OCI-M2 (cell line): ENCODE measurements around the gene SULT1A2.
"Not testable (repeated sequence)": the region's sequence is repeated elsewhere in the genome, so short reads cannot be mapped to it uniquely, and the experiment has no call there.

Source experiments
- DNase-seq: peaks from one replicate; lab custom pipeline; 2025; ENCODE audit not compliant: unreplicated experiment; lab: John Stamatoyannopoulos, UW

SULT1A2 gene

DNA sequence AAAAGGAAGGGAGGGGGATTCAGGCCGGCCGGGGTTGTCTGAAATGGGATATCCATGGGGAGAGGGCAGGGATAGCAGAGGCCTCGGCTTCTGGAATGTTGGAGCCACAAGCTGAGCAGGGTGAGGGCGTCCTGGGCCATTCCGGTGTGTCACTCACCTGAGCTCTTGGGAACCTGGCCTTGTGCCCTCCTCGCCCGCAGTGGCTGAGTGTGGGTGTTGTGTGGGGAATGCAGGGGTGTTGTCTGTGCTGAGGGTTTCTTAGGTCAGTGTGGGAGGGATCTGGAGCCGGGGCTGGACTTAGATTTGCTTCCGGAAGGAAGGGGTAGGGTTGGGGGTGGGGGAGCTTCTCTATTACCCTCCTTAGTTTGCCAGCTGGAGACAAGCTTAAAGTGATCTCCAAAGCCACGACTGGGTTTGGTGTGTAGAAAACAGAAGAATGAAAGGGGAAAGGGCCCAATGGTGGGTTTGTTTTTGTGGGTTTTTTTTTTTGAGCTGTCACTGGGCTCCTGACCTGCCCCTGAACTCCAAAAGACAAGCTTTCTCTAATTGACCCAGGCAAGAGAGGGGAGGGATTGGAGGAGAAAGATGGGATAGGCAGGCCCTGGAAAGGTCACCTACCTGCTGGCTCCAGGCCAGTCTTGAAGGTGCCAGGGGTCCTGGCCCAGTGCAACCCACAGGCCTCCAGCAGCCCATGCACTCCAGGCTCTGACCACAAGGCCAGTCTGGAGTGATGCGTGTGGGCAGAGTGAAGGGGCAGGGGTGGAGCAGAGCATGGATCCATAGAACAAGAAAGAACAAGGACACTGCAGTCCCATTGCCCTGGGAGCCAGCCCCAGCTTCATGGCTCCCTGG is at the start of gene SULT1A2:
SULT1A2 (minus strand) TSS at position 211 of the 852 bp plus-strand sequence. CDS start 1,120 bp downstream, outside the sequence.
- no peak for DNase-seq

DNA sequence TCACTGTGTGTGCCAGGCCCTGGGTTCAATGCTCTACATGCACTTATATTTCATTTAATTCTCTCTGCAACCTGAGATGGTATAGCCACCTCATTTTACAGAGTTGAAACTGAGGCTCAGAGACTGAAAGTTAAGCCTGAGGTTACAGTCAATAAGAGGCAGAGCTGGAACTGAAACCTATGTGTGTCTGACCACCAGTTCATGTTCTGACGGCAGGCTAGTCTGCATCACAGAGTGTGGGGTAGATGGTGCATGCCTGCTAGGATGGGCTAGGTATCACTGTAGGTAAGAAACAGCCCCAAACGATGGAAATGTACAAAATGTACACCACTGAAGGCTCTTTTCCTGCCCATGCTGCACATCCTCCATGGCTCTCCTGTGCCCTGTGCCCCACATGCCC is 43.1 kb upstream of the SULT1A2 start:
- not testable (repeated sequence) for DNase-seq

- DNase-seq, result not testable (repeated sequence)
Measured at GRCh38 chr16:28638359-28638758, 41.5 kb upstream of the SULT1A2 start.

GRCh38 chr16:28637765-28638164 is 40.9 kb upstream of the SULT1A2 start, which contains the start of gene NPIPB8:
Gene NPIPB8, plus strand, starts transcription at chr16:28638065. Its CDS starts 296 bp downstream, at chr16:28638361.
- not testable (repeated sequence) for DNase-seq

DNA sequence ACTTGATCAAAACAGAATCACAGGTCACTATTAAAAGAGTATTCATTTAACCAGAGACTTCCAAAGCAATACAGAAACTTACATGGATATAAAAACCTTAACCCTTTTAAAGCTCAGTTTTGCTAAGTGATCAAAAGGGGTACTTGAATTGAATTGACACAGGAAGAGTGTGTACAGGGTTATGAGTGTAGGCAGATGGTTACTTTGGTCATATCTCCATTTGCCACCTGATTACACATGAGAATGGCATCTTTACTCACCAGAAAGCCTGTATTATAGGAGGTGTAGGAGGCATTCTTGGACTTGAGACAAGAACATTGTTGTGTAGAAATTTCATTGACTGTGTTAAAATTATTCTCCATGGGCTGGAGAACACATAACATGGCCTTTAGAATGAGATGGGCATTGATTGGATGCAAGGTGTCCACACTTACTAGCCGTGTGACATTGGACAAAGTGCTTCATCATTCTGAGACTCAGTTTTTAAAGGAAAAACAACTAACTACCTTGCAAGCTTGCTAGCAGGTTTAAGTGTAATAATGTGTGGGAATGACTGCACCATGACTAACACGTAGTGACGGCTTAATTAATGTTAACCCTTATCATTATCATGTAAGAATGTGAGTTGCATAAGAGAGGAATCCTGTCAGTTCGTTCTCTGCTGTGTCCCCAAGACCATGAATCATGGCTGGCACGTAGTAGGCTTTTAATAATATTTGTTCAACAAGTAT is 39.4 kb upstream of the SULT1A2 start:
- DNase-seq, result not testable (repeated sequence)

DNA sequence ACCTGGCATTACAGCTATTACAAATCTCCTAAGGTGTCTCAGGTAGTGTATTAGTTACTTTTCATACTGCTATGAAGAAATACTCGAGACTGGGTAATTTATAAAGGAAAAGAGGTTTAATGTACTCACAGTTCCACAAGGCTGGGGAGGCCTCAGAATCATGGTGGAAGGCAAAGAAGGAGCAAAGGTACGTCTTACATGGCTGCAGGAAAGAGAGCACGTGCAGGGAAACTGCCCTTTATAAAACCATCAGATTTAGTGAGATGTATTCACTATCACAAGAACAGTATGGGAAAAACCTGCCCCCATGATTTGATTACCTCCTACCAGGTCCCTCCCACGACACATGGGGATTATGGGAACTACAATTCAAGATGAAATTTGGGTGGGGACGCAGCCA is 34.1 kb upstream of the SULT1A2 start:
- not testable (repeated sequence) for DNase-seq

DNA sequence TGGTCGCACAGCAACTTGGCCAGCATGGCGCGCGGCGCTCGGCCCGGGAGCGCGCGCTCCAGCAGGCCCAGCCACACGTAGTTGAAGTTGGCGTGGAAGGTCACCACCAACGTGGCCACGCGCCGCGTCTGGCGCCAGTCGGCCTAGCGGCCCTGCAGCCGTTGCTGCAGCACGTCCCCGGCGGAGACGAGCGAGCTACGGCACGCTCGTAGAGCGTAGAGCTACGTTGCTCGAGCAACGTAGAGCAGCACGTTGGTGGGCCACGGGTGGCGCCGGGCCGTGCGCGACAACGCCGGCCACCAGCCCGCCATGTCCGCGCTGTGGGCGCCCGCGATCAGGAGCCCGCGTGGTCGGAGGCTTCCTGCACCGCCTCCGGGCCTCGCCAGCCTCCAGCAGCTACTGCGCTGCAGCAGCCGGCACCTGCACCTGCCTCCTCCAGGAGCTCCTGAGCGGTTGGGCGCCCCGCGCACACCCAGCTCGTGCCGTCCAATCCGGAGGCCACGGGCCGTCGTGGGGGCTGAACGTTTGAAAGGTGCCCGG is 26.4 kb upstream of the SULT1A2 start:
- no peak for DNase-seq

GRCh38 chr16:28622532-28623171 is 25.8 kb upstream of the SULT1A2 start:
- DNase-seq, result not testable (repeated sequence)

GRCh38 chr16:28621481-28622155 is 24.8 kb upstream of the SULT1A2 start:
- no peak for DNase-seq

DNA sequence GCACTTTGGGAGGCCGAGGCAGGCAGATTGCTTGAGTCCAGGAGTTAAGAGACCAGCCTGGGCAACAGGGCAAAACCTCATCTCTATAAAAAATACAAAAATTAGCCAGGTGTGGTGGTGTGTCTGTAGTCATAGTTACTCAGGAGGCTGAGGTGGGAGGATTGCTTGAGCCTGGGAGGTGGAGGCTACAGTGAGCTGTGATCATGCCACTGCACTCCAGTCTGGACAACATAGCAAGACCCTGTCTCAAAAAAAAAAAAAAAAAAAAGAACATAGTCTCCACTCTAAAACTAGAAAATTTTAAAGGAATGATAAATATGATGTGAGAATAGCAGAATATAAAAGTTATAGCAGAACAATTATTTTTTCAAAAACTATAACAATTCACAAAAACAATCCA is 23.5 kb upstream of the SULT1A2 start:
- DNase-seq, result not testable (repeated sequence)

- no peak for DNase-seq
Measured at GRCh38 chr16:28617874-28618273, 21.0 kb upstream of the SULT1A2 start.

GRCh38 chr16:28616636-28617035 is 19.8 kb upstream of the SULT1A2 start:
- no peak for DNase-seq

GRCh38 chr16:28616224-28616577 is 19.4 kb upstream of the SULT1A2 start:
- DNase-seq, result not testable (repeated sequence)

DNA sequence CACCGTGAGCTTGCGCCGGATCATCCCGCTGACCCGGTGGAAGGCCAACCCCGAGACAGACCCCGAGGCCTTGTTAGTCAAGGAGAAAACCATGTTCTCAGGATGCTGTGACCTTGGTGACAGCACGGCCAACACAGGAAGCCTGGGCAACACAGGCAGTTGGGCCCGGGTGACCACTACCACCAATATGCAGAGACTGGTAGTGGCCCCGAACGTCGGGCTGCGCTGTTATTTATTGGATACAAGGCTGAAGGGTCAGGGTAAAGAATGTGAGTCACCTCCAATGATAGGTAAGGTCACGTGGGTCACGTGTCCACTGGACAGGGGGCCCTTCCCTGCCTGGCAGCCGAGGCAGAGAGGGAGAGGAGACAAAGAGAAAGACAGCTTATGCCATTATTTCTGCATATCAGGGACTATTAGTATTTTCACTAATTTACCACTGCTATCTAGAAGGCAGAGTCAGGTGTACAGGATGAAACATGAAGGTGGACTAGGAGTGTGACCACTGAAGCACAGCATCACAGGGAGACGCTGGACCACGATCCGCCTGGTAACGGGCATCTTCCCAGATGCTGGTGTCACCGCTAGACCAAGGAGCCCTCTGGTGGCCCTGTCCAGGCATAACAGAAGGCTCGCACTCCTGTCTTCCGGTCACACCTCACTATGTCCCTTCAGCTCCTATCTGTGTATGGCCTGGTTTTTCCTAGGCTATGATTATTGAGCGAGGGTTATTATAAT is 18.8 kb upstream of the SULT1A2 start:
- DNase-seq, result not testable (repeated sequence)

GRCh38 chr16:28614561-28614960 is 17.7 kb upstream of the SULT1A2 start:
- DNase-seq, result not testable (repeated sequence)

DNA sequence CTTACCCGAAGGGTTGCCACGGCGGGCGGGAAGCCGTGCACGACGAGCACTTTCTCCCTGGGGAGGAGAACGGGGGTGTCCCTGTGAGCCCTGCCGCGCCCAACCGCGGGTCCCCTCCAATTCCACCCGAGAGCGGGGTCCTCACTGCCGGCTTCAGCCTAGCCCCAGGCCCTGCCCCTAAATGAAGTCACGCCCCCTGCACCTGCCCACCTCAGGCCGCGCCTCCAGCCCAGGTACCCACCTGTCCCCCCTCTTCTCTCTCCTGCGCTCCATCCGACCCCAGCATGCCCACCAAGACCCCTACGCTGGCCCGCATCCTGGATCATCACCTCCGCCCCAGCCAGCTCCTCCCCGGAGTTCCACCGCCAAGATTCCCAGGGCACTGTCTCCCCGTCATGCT is 17.1 kb upstream of the SULT1A2 start:
- not testable (repeated sequence) for DNase-seq

GRCh38 chr16:28612359-28613280 is 15.8 kb upstream of the SULT1A2 start:
- not testable (repeated sequence) for DNase-seq

- DNase-seq, result no peak
Measured at GRCh38 chr16:28610595-28611191, 13.8 kb upstream of the SULT1A2 start.
